Frontal cortex (tissue), 4 donors: ENCODE measurements around the gene ZNF219. TPM values are rescaled to one million over a fixed set of nuclear protein-coding genes. Genes with fewer than 3 reads are reported as not detected.
A peak's percentile ranks its signal among the peaks of the same experiment; 100 is the strongest.

Experiments used
- DNase-seq, 2 donors: peaks; one replicate each; pipeline ENCODE4 v3.0.0; 2012; ENCODE audit warnings: low spot score in 2 of 2
- FAIRE-seq: peaks from 2 replicates; lab custom pipeline; 2012; peaks lifted over from hg19 to GRCh38; lab: Jason Lieb, UNC
- total RNA-seq: library from RNA; depleted of rRNA; stranded (reverse); fragments of >200 nt; gene quantifications from one replicate; pipeline ENCODE4 v1.2.3, GENCODE V29; 2014
- donor health status: control.
- donor health status: control.
- donor health status: control.

ZNF219 gene
- total RNA-seq, 1 donor from 2014 or later = 6.9 TPM

- FAIRE-seq (no peak), DNase-seq (no peak)
These were observed 8.6 kb downstream of the ZNF219 start for GRCh38 chr14:21089877-21090193.

GRCh38 chr14:21089271-21089670, 9.2 kb downstream of the ZNF219 start:
- DNase-seq (no peak), FAIRE-seq (no peak)

GRCh38 chr14:21088687-21089086, 9.8 kb downstream of the ZNF219 start:
- no peak for FAIRE-seq
- no peak for DNase-seq

GRCh38 chr14:21087294-21088091, 11.0 kb downstream of the ZNF219 start:
- FAIRE-seq = no peak

GRCh38 chr14:21086908-21087293, 11.6 kb downstream of the ZNF219 start:
- no peak for DNase-seq
- FAIRE-seq = no peak

More at GRCh38 chr14:21087294-21088091, 11.0 kb downstream of the ZNF219 start:
- DNase-seq = peak; percentile 79 to 84

GRCh38 chr14:21084998-21085853, 13.2 kb downstream of the ZNF219 start:
- FAIRE-seq (no peak), DNase-seq (no peak)

- FAIRE-seq (no peak), DNase-seq (no peak)
These were observed 14.1 kb downstream of the ZNF219 start for GRCh38 chr14:21084396-21084795.

- no peak for FAIRE-seq
These were observed 14.7 kb downstream of the ZNF219 start for GRCh38 chr14:21083565-21084325.

GRCh38 chr14:21081521-21082142, 16.8 kb downstream of the ZNF219 start:
- FAIRE-seq (no peak), DNase-seq (no peak)

More at GRCh38 chr14:21083565-21084325, 14.7 kb downstream of the ZNF219 start:
- DNase-seq = no peak

GRCh38 chr14:21078726-21079125, 19.7 kb downstream of the ZNF219 start:
- FAIRE-seq = no peak
- DNase-seq = no peak

- FAIRE-seq = no peak
- peak; percentile 35 to 59 for DNase-seq
These were observed 20.2 kb downstream of the ZNF219 start for GRCh38 chr14:21078287-21078686.

GRCh38 chr14:21077672-21078071, 20.8 kb downstream of the ZNF219 start:
- no peak for DNase-seq
- FAIRE-seq = no peak

GRCh38 chr14:21075719-21076437, 22.6 kb downstream of the ZNF219 start:
- FAIRE-seq (no peak), DNase-seq (no peak)

- peak; percentile 10 to 17 for DNase-seq
- FAIRE-seq = no peak
These were observed 23.8 kb downstream of the ZNF219 start for GRCh38 chr14:21074398-21075272.

GRCh38 chr14:21073921-21074320, 24.5 kb downstream of the ZNF219 start:
- no peak for FAIRE-seq
- no peak for DNase-seq

- FAIRE-seq (no peak), DNase-seq (peak; percentile 12 to 29)
These were observed 25.6 kb downstream of the ZNF219 start for GRCh38 chr14:21072781-21073339.

GRCh38 chr14:21072031-21072473, 26.4 kb downstream of the ZNF219 start:
- DNase-seq (peak; percentile 41 to 42), FAIRE-seq (no peak)
